Measurements from ENCODE around the gene RARG.

DNA sequence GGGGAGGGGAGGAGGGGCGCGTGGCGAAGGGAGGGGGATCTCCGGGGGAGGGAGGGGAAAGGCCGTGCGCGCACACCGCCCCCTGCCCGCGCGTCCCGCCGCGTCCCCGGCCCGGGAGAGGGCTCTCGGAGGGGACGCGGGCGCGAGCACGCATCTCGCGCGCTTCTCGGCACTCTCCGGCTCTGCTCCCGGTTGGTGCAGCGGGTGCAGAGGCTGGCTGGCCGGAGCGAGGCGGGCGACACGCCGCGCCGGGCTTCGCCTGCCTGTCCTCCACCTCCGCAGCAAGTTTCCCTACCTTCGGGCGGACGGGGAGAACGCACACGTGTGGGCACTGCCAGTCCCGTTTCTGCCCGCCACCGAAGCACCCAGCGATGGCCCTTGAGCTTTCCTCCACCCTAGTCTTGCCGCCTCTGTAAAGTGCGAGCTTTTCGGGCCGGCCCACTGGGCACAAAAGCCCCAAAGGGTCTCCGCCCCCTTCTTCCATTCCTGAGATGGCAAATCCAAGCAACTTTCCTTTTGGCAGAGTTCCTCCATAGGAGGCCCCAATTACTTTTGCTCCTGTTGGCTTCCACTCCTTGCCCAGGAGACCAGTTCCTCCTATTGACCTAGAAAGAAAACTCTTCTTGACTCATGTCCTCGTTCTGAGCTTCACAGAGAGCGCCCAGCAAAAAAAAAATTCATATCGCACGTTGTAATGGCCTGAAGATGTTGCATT, 50.9 kb downstream of the RARG start:
- TF ChIP-seq OSR1 (CRISPR knock-in tag; IDR thresholded peaks at IDR 0.05) (no peak), ZFP30 (CRISPR knock-in tag; IDR thresholded peaks at IDR 0.05) (no peak), SNAI2 (CRISPR knock-in tag; IDR thresholded peaks at IDR 0.05) (no peak), ARNTL (CRISPR knock-in tag; IDR thresholded peaks at IDR 0.05; ENCODE audit: borderline replicate concordance, low read depth) (no peak), RARB (CRISPR knock-in tag; IDR thresholded peaks at IDR 0.05) (no peak), GLIS3 (CRISPR knock-in tag; IDR thresholded peaks at IDR 0.05) (no peak), ZNF8 (CRISPR knock-in tag; IDR thresholded peaks at IDR 0.05) (no peak), CSDC2 (CRISPR knock-in tag; IDR thresholded peaks at IDR 0.05) (no peak), TCF4 (CRISPR knock-in tag; IDR thresholded peaks at IDR 0.05; ENCODE audit: borderline replicate concordance) (no peak)
- TF ChIP-seq, protein P1, sequence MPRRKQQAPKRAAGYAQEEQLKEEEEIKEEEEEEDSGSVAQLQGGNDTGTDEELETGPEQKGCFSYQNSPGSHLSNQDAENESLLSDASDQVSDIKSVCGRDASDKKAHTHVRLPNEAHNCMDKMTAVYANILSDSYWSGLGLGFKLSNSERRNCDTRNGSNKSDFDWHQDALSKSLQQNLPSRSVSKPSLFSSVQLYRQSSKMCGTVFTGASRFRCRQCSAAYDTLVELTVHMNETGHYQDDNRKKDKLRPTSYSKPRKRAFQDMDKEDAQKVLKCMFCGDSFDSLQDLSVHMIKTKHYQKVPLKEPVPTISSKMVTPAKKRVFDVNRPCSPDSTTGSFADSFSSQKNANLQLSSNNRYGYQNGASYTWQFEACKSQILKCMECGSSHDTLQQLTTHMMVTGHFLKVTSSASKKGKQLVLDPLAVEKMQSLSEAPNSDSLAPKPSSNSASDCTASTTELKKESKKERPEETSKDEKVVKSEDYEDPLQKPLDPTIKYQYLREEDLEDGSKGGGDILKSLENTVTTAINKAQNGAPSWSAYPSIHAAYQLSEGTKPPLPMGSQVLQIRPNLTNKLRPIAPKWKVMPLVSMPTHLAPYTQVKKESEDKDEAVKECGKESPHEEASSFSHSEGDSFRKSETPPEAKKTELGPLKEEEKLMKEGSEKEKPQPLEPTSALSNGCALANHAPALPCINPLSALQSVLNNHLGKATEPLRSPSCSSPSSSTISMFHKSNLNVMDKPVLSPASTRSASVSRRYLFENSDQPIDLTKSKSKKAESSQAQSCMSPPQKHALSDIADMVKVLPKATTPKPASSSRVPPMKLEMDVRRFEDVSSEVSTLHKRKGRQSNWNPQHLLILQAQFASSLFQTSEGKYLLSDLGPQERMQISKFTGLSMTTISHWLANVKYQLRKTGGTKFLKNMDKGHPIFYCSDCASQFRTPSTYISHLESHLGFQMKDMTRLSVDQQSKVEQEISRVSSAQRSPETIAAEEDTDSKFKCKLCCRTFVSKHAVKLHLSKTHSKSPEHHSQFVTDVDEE (CRISPR knock-in tag; IDR thresholded peaks at IDR 0.05), result 0 out of 2 replicates have a peak, but pooled peaks have one; percentile 17
- TF ChIP-seq, protein P2, sequence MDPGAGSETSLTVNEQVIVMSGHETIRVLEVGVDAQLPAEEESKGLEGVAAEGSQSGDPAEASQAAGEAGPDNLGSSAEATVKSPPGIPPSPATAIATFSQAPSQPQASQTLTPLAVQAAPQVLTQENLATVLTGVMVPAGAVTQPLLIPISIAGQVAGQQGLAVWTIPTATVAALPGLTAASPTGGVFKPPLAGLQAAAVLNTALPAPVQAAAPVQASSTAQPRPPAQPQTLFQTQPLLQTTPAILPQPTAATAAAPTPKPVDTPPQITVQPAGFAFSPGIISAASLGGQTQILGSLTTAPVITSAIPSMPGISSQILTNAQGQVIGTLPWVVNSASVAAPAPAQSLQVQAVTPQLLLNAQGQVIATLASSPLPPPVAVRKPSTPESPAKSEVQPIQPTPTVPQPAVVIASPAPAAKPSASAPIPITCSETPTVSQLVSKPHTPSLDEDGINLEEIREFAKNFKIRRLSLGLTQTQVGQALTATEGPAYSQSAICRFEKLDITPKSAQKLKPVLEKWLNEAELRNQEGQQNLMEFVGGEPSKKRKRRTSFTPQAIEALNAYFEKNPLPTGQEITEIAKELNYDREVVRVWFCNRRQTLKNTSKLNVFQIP (CRISPR knock-in tag; IDR thresholded peaks at IDR 0.05; ENCODE audit: borderline replicate concordance, low read depth), result no peak
- TF ChIP-seq, protein P3, sequence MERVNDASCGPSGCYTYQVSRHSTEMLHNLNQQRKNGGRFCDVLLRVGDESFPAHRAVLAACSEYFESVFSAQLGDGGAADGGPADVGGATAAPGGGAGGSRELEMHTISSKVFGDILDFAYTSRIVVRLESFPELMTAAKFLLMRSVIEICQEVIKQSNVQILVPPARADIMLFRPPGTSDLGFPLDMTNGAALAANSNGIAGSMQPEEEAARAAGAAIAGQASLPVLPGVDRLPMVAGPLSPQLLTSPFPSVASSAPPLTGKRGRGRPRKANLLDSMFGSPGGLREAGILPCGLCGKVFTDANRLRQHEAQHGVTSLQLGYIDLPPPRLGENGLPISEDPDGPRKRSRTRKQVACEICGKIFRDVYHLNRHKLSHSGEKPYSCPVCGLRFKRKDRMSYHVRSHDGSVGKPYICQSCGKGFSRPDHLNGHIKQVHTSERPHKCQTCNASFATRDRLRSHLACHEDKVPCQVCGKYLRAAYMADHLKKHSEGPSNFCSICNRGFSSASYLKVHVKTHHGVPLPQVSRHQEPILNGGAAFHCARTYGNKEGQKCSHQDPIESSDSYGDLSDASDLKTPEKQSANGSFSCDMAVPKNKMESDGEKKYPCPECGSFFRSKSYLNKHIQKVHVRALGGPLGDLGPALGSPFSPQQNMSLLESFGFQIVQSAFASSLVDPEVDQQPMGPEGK (CRISPR knock-in tag; IDR thresholded peaks at IDR 0.05; ENCODE audit: borderline replicate concordance), result no peak

Measured in SK-N-SH treated with all-trans-retinoic acid at 6 μM for 48 hours (cell line).